K562 (cell line): Measurements from ENCODE around the gene P2RY4. TPM values are rescaled to one million over a fixed set of nuclear protein-coding genes. Genes with fewer than 3 reads are reported as not detected.

Experiments used
- ATAC-seq: fragments of 200-7000 bp; cut with Tn5 transposase; 3 replicates; pipeline ENCODE4 v1.9.1; 2020; ENCODE audit warnings: moderate library complexity
- BruUV-seq: library from RNA; stranded (reverse); fragments of 400-500 nt; replicated peaks from 2 replicates; lab custom pipeline; 2021; lab: Mats Ljungman, UMichigan
- CTCF ChIA-PET: fragments of 300-600 bp; formaldehyde crosslinking; extraction: SDS; loops from one replicate; lab custom pipeline; 2021; ENCODE audit warnings: low intra/inter-chr PET ratio; lab: Yijun Ruan, JAX
- POLR2A ChIA-PET: fragments of 300-600, 350-650 bp; sonication (Branson Sonifier 250); formaldehyde crosslinking; extraction: SDS; loops from one replicate; lab custom pipeline; 2021; ENCODE audit warnings: antibody characterized with exemption, inconsistent platforms; lab: Yijun Ruan, JAX
- DNase-seq, 4 experiments: peaks; one replicate each; pipeline versions ENCODE4 v3.0.0 to v3.0.0-alpha.2; 2011 to 2018; ENCODE audit warnings: low spot score in 3 of 4, mixed read lengths in 3 of 4; ENCODE audit errors: extremely low read depth in 1 of 4
- FAIRE-seq: peaks from 2 replicates; lab custom pipeline; 2011; peaks lifted over from hg19 to GRCh38; lab: Jason Lieb, UNC
- H2AFZ ChIP-seq: 2 replicates; pipeline ENCODE4 v1.6.0; 2011; ENCODE audit warnings: low read depth, low read length, control low read depth, inconsistent platforms
- H3K27ac ChIP-seq: fragments of 200-600 bp; 3 replicates; pipeline ENCODE4 v1.8.0; 2011; ENCODE audit warnings: low read depth, mild to moderate bottlenecking, control low read depth, inconsistent platforms, low read length, moderate library complexity, mixed read lengths; ENCODE audit errors: extremely low read depth
- H3K27me3 ChIP-seq, 2 experiments: fragments of 300-600 bp in 1 of 2; 2 replicates in 1 of 2; 3 replicates in 1 of 2; pipeline versions ENCODE4 v1.6.0 to v1.8.0; 2011; ENCODE audit warnings: inconsistent platforms in 2 of 2, low read length in 2 of 2, mild to moderate bottlenecking in 1 of 2, mixed read lengths in 1 of 2, moderate library complexity in 1 of 2; ENCODE audit not compliant: control insufficient read depth in 2 of 2, insufficient read depth in 2 of 2
- H3K36me3 ChIP-seq: fragments of 300-600 bp; 3 replicates; pipeline ENCODE4 v1.8.0; 2011; ENCODE audit warnings: mild to moderate bottlenecking, low read length, inconsistent platforms; ENCODE audit not compliant: control insufficient read depth, insufficient read depth
- H3K4me1 ChIP-seq, 2 experiments: fragments of 200-600 bp in 1 of 2; replicated peaks in 1 of 2; 2 replicates in 1 of 2; 3 replicates in 1 of 2; pipeline versions ENCODE4 v1.5.1 to v1.8.0; 2011; ENCODE audit warnings: inconsistent platforms in 2 of 2, low read length in 2 of 2, mild to moderate bottlenecking in 1 of 2, mixed read lengths in 1 of 2, moderate library complexity in 1 of 2; ENCODE audit not compliant: control insufficient read depth in 2 of 2, insufficient read depth in 2 of 2
- H3K4me2 ChIP-seq: 2 replicates; pipeline ENCODE4 v1.6.1; 2011; ENCODE audit warnings: low read length, control low read depth, inconsistent platforms, mixed read lengths; ENCODE audit not compliant: insufficient read depth
- H3K4me3 ChIP-seq: fragments of 200-600 bp; sonication (generic), shearing (Covaris generic); 2 replicates; pipeline ENCODE4 v1.5.1; 2016; ENCODE audit warnings: control low read depth, inconsistent platforms
- H3K79me2 ChIP-seq: fragments of 200-600 bp; 3 replicates; pipeline ENCODE4 v1.8.0; 2011; ENCODE audit warnings: low read length, inconsistent platforms; ENCODE audit not compliant: control insufficient read depth, insufficient read depth
- H3K9ac ChIP-seq, 2 experiments: 2 replicates each; pipeline versions ENCODE4 v1.6.0 to v1.6.1; 2011; ENCODE audit warnings: low read depth in 2 of 2, low read length in 2 of 2, control low read depth in 1 of 2, inconsistent platforms in 1 of 2, mild to moderate bottlenecking in 1 of 2, mixed read lengths in 1 of 2; ENCODE audit not compliant: insufficient read depth in 1 of 2
- H3K9me1 ChIP-seq: one replicate; pipeline ENCODE4 v1.6.0; 2011; ENCODE audit warnings: inconsistent platforms, mild to moderate bottlenecking, low read length, moderate library complexity; ENCODE audit not compliant: control insufficient read depth, insufficient read depth
- H3K9me3 ChIP-seq: replicated peaks from 2 replicates; pipeline ENCODE4 v1.5.1; 2011; ENCODE audit warnings: low read depth, low read length, inconsistent platforms; ENCODE audit not compliant: control insufficient read depth, insufficient read depth
- H4K20me1 ChIP-seq: replicated peaks from 2 replicates; pipeline ENCODE4 v1.6.1; 2011; ENCODE audit warnings: low read length, inconsistent platforms, mixed read lengths; ENCODE audit not compliant: control insufficient read depth, insufficient read depth
- BHLHE40 ChIP-seq: IDR thresholded peaks from 2 replicates; pipeline ENCODE4 v1.6.1; 2011; ENCODE audit warnings: low read length, improper control_type of control experiment
- CBX1 ChIP-seq: sonication (generic); IDR thresholded peaks from 2 replicates; pipeline ENCODE4 v1.6.1; 2016; ENCODE audit warnings: antibody characterized with exemption, low read depth, mild to moderate bottlenecking
- CCAR2 ChIP-seq: fragments of 200-400 bp; formaldehyde crosslinking; IDR thresholded peaks from 2 replicates; pipeline ENCODE4 v1.6.1; 2017; ENCODE audit warnings: mild to moderate bottlenecking, low read depth, low read length
- FIP1L1 ChIP-seq: fragments of 200-400 bp; formaldehyde crosslinking; IDR thresholded peaks from 2 replicates; pipeline ENCODE4 v1.6.1; 2018; ENCODE audit warnings: mild to moderate bottlenecking, low read depth, low read length; ENCODE audit not compliant: poor library complexity, severe bottlenecking
- FOXK2 ChIP-seq, 2 experiments: fragments of 450-650 bp; IDR thresholded peaks in 1 of 2; conservative IDR thresholded peaks in 1 of 2; 2 replicates each; pipeline ENCODE4 v1.6.1; 2016; ENCODE audit warnings: low read depth in 2 of 2, mild to moderate bottlenecking in 1 of 2
- HNRNPLL ChIP-seq: fragments of 200-400 bp; formaldehyde crosslinking; IDR thresholded peaks from 2 replicates; pipeline ENCODE4 v1.6.1; 2017; ENCODE audit warnings: low read length, low read depth, mild to moderate bottlenecking; ENCODE audit not compliant: poor library complexity, severe bottlenecking
- JUNB ChIP-seq: fragments of 450-650 bp; formaldehyde crosslinking; conservative IDR thresholded peaks from 2 replicates; pipeline ENCODE4 v1.4.0; 2020; ENCODE audit warnings: mild to moderate bottlenecking
- PHB2 ChIP-seq: fragments of 450-650 bp; IDR thresholded peaks from 2 replicates; pipeline ENCODE4 v1.6.1; 2017; ENCODE audit warnings: low read depth
- PKNOX1 ChIP-seq: fragments of 450-650 bp; IDR thresholded peaks from 2 replicates; pipeline ENCODE4 v1.6.1; 2016
- POLR2AphosphoS5 ChIP-seq: IDR thresholded peaks from 2 replicates; pipeline ENCODE4 v1.6.1; 2011; ENCODE audit warnings: mild to moderate bottlenecking, low read depth, low read length, moderate library complexity; ENCODE audit not compliant: control insufficient read depth, insufficient read depth
- SREBF1 ChIP-seq: fragments of 150-350 bp; IDR thresholded peaks from 2 replicates; pipeline ENCODE4 v1.6.1; 2014; ENCODE audit warnings: antibody characterized with exemption, low read depth, low read length, borderline replicate concordance
- TRIM28 ChIP-seq: fragments of 450-650 bp; IDR thresholded peaks from 2 replicates; pipeline ENCODE4 v1.6.1; 2017
- ZNF134 ChIP-seq: fragments of 250-450 bp; sonication (Bioruptor Pico); conservative IDR thresholded peaks from 2 replicates; pipeline ENCODE4 v1.4.0; 2020
- ZNF184 ChIP-seq: sonication (generic); formaldehyde crosslinking; IDR thresholded peaks from 2 replicates; pipeline ENCODE4 v1.5.0; 2020; ENCODE audit warnings: missing genetic modification reagents
- ZNF212 ChIP-seq: fragments of 450-650 bp; formaldehyde crosslinking; IDR thresholded peaks from 2 replicates; pipeline ENCODE4 v1.4.0; 2020; ENCODE audit warnings: mild to moderate bottlenecking
- ZNF444 ChIP-seq: fragments of 250-450 bp; sonication (Bioruptor Pico); IDR thresholded peaks from 2 replicates; pipeline ENCODE4 v1.4.0; 2020; ENCODE audit warnings: mild to moderate bottlenecking, moderate library complexity
- WGBS: fragments of 100-300 bp; shearing (Covaris generic); methylation state at CpG from one replicate; pipeline ENCODE4 v1.1.6; 2016; ENCODE audit warnings: low coverage, mixed read lengths; ENCODE audit not compliant: insufficient coverage; ENCODE audit errors: missing lambda C conversion rate; 5-methylcytosine and 5-hydroxymethylcytosine counted together
- in situ Hi-C: fragments of 300-500 bp; cut with MboI; formaldehyde crosslinking; loops from 4 replicates; pipeline ENCODE4 v1.15.0; 2018; ENCODE audit warnings: inconsistent platforms, mixed read lengths
- intact Hi-C: fragments of 100-400 bp; cut with micrococcal nuclease; formaldehyde crosslinking; loops from 2 replicates; pipeline ENCODE4 v1.14.2; 2022
- polyA plus RNA-seq, 8 experiments: library from polyadenylated mRNA; depleted of rRNA in 4 of 8; stranded (reverse) in 5 of 8; unstranded in 3 of 8; fragments of >200 nt; fragmentation: Nextera tagmentation in 2 of 8; fragmentation: Illumina TruSeq in 1 of 8; extraction: Ambion mirVana in 2 of 8; extraction: Trizol in 1 of 8; gene quantifications; 2 replicates each; pipeline versions ENCODE4 v1.2.1 to v1.2.3, GENCODE V29; 2011 to 2014; ENCODE audit warnings: inconsistent platforms in 1 of 8, missing spikeins in 1 of 8
- total RNA-seq, 7 experiments: library from RNA; depleted of rRNA in 6 of 7; stranded (reverse); fragments of >200 nt in 6 of 7; fragmentation: Illumina TruSeq in 2 of 7; extraction: Trizol in 2 of 7; gene quantifications; 2 replicates each; pipeline versions ENCODE4 v1.2.1 to v1.2.3, GENCODE V29; 2011 to 2021; ENCODE audit warnings: low replicate concordance in 1 of 7

Gene P2RY4
- total and polyA plus RNA-seq, 9 of the 15 experiments (the other 6 are each of a cell fraction or from before 2014, with no cell fraction given) = not detected

- H3K79me2 ChIP-seq = no peaks in the 10 kb centered on the region
- H3K9me1 ChIP-seq = no peaks in the 10 kb centered on the region
- no peak overlapping the region for H3K9ac ChIP-seq
- intact Hi-C loops (no loop called here), in situ Hi-C loops (no loop called here)
- peaks cover 0 to 4% of the 10 kb centered on the region in 2 experiments; a peak in 1 of 5 replicates for H3K4me1 ChIP-seq
- ATAC-seq = no peak
- CTCF ChIA-PET = no interaction called here
- H2AFZ ChIP-seq = no peak overlapping the region
- H4K20me1 ChIP-seq = no peaks in the 10 kb centered on the region
- no TSS peak for BruUV-seq
- no peak overlapping the region for H3K4me2 ChIP-seq
- no peak for FAIRE-seq
- peaks cover 3 to 22% of the 10 kb centered on the region in 2 experiments; a peak in 2 of 5 replicates for H3K27me3 ChIP-seq
- H3K4me3 ChIP-seq = no peak overlapping the region
- WGBS = 14% methylated on average over 2 of the region's 3 CpGs
- H3K27ac ChIP-seq = no peak overlapping the region
- TF ChIP-seq FOXK2 (conservative IDR thresholded peaks at IDR 0.05 in 1 of 2, IDR thresholded peaks at IDR 0.05 in 1 of 2; ENCODE audit: low read depth in 2 of 2) (no peak), HNRNPLL (no peak), FIP1L1 (no peak), SREBF1 (no peak), BHLHE40 (no peak), CCAR2 (no peak), ZNF134 (no peak), ZNF212 (CRISPR knock-in tag) (no peak), JUNB (CRISPR knock-in tag) (no peak), PHB2 (no peak), PKNOX1 (no peak), TRIM28 (no peak), POLR2AphosphoS5 (no peak), ZNF184 (CRISPR knock-in tag) (no peak), ZNF444 (CRISPR knock-in tag) (no peak), CBX1 (no peak)
- no peaks in the 10 kb centered on the region for H3K9me3 ChIP-seq
- DNase-seq = no peak
- POLR2A ChIA-PET = no interaction called here
- no peaks in the 10 kb centered on the region for H3K36me3 ChIP-seq
These were observed 19.1 kb upstream of the P2RY4 start for GRCh38 chrX:70279081-70279480.
